ENCODE results near the gene ARHGEF38.
"Not testable (repeated sequence)": the region's sequence is repeated elsewhere in the genome, so short reads cannot be mapped to it uniquely, and the experiment has no call there.

The ARHGEF38 gene

GRCh38 chr4:105679186-105679585, 126.8 kb downstream of the ARHGEF38 start:
- H3K27ac ChIP-seq: no peak overlapping the region
- ChIA-PET CTCF (interaction anchor here (0.6 kb wide), 1 partner anchor 159 kb away, joined by 3 read pairs; no protein-coding TSS in a partner anchor), POLR2A (ENCODE audit: low non-redundant PET) (no interaction called here)
- TF ChIP-seq, protein P1, sequence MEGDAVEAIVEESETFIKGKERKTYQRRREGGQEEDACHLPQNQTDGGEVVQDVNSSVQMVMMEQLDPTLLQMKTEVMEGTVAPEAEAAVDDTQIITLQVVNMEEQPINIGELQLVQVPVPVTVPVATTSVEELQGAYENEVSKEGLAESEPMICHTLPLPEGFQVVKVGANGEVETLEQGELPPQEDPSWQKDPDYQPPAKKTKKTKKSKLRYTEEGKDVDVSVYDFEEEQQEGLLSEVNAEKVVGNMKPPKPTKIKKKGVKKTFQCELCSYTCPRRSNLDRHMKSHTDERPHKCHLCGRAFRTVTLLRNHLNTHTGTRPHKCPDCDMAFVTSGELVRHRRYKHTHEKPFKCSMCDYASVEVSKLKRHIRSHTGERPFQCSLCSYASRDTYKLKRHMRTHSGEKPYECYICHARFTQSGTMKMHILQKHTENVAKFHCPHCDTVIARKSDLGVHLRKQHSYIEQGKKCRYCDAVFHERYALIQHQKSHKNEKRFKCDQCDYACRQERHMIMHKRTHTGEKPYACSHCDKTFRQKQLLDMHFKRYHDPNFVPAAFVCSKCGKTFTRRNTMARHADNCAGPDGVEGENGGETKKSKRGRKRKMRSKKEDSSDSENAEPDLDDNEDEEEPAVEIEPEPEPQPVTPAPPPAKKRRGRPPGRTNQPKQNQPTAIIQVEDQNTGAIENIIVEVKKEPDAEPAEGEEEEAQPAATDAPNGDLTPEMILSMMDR (conservative IDR thresholded peaks at IDR 0.05; ENCODE audit: low read depth): no peak
- DNase-seq (ENCODE audit: low spot score): no peak

DNA sequence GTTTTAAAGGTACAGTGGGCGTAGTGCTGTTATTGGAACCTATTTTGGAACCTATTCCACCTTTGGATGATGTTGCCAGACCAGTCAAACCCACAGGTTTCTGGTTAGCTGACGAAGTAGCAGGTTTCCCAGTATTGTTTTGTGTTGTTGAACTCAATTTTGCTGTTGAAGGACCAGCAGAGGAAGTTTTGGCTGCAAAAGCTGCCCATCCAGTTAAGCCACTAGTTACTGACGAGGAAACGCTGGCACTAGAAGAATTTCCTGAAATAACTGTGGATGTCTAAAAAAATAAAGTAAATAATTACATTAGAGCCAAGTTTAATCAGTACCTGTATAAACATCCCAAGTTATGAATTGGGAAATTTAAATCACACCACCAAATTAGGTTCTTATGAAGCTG, 130.6 kb downstream of the ARHGEF38 start:
- CTCF ChIA-PET: no interaction called here
- H3K27ac ChIP-seq: no peak overlapping the region
- POLR2A ChIA-PET (ENCODE audit: low non-redundant PET): no interaction called here
- DNase-seq (ENCODE audit: low spot score): no peak
- TF ChIP-seq, protein P1 (conservative IDR thresholded peaks at IDR 0.05; ENCODE audit: low read depth): no peak

- CTCF ChIA-PET: interaction anchor here (0.7 kb wide), 3 partner anchors 78 to 340 kb away, joined by 3 to 5 read pairs (median 4); no protein-coding TSS in a partner anchor
- TF ChIP-seq, protein P1 (conservative IDR thresholded peaks at IDR 0.05; ENCODE audit: low read depth): no peak
- POLR2A ChIA-PET (ENCODE audit: low non-redundant PET): no interaction called here
- no peak overlapping the region for H3K27ac ChIP-seq
- DNase-seq (ENCODE audit: low spot score): no peak
Observed at GRCh38 chr4:105686571-105686970, 134.2 kb downstream of the ARHGEF38 start.

- POLR2A ChIA-PET (ENCODE audit: low non-redundant PET); CTCF ChIA-PET; H3K27ac ChIP-seq; DNase-seq (ENCODE audit: low spot score): not testable (repeated sequence)
Observed at GRCh38 chr4:105694812-105695211, 142.4 kb downstream of the ARHGEF38 start.

GRCh38 chr4:105695832-105696231, 143.4 kb downstream of the ARHGEF38 start:
- POLR2A ChIA-PET (ENCODE audit: low non-redundant PET); H3K27ac ChIP-seq; DNase-seq (ENCODE audit: low spot score); CTCF ChIA-PET: not testable (repeated sequence)

- POLR2A ChIA-PET (ENCODE audit: low non-redundant PET): no interaction called here
- DNase-seq (ENCODE audit: low spot score): no peak
- TF ChIP-seq, protein P1 (conservative IDR thresholded peaks at IDR 0.05; ENCODE audit: low read depth): no peak
- CTCF ChIA-PET: no interaction called here
- H3K27ac ChIP-seq: no peak overlapping the region
Observed at GRCh38 chr4:105698607-105699006, 146.2 kb downstream of the ARHGEF38 start.

DNA sequence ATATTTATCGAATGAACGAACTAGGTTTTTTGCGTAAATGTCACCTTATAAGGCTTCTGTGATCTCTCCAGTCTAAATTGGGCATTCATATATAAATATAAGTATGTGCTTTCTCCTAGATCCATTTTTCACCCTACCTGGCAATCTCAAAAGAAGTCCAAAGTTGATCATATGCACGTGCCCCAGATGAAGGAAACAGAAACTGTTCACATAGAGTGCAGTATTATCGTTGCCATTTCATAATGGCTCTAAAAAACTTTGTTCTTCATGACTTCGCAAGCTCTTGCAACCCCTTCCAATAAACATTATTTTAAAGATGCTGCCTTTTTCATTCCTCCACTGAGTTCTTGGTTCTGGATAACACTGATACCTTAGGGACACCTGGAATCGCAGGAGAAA, 155.4 kb downstream of the ARHGEF38 start:
- CTCF ChIA-PET: interaction anchor here (0.7 kb wide), 1 partner anchor 28 kb away, joined by 4 read pairs; no protein-coding TSS in a partner anchor
- POLR2A ChIA-PET (ENCODE audit: low non-redundant PET): no interaction called here
- TF ChIP-seq, protein P1 (conservative IDR thresholded peaks at IDR 0.05; ENCODE audit: low read depth): no peak
- peak overlapping the region; percentile 92 for H3K27ac ChIP-seq
- no peak for DNase-seq (ENCODE audit: low spot score)
